ENCODE results near the gene HSBP1L1. TPM values are rescaled to one million over a fixed set of nuclear protein-coding genes. Genes with fewer than 3 reads are reported as not detected.

The HSBP1L1 gene
- total RNA-seq, 4 donors from 2014 or later = 6.6 to 21.3 (median 15.0) TPM

- Histone ChIP-seq H3K4me3 (no peak overlapping the region), H3K36me3 (no peaks in the 10 kb centered on the region), H3K27me3 (peaks cover 0 to 3% of the 10 kb centered on the region in 2 donors), H3K9me3 (no peaks in the 10 kb centered on the region), H3K4me1 (peaks cover 0 to 3% of the 10 kb centered on the region in 2 donors), H3K27ac (no peak overlapping the region)
- intact Hi-C loops (cut with DNase I; ENCODE audit: low total_unique reads) = no loop called here
- TF ChIP-seq POLR2A (IDR thresholded peaks at IDR 0.05) = no peak
- TF ChIP-seq CTCF (IDR thresholded peaks at IDR 0.05) = no peak
- DNase-seq = no peak
These were observed 1.4 kb upstream of the HSBP1L1 start for GRCh38 chr18:79962835-79963657.

- no peak for DNase-seq
- TF ChIP-seq POLR2A (IDR thresholded peaks at IDR 0.05) (no peak), CTCF (IDR thresholded peaks at IDR 0.05) (no peak)
- Histone ChIP-seq H3K36me3 (no peaks in the 10 kb centered on the region), H3K9me3 (no peaks in the 10 kb centered on the region), H3K4me1 (peaks cover 0 to 3% of the 10 kb centered on the region in 2 donors), H3K27ac (peak overlapping the region in 1 of 2 donors; percentile 84), H3K27me3 (peaks cover 0 to 3% of the 10 kb centered on the region in 2 donors), H3K4me3 (peak overlapping the region; percentile 49 to 67)
- intact Hi-C loops (cut with DNase I; ENCODE audit: low total_unique reads) = no loop called here
These were observed 649 bp upstream of the HSBP1L1 start for GRCh38 chr18:79963658-79964329.

- Histone ChIP-seq H3K27ac (peak overlapping the region; percentile 70 to 84), H3K27me3 (peaks cover 0 to 3% of the 10 kb centered on the region in 2 donors), H3K4me1 (peaks cover 0 to 3% of the 10 kb centered on the region in 2 donors), H3K9me3 (no peaks in the 10 kb centered on the region), H3K4me3 (peak overlapping the region; percentile 49 to 67), H3K36me3 (no peaks in the 10 kb centered on the region)
- intact Hi-C loops (cut with DNase I; ENCODE audit: low total_unique reads) = no loop called here
- TF ChIP-seq CTCF (IDR thresholded peaks at IDR 0.05) (no peak), POLR2A (IDR thresholded peaks at IDR 0.05) (no peak)
- peak in 1 of 2 donors; percentile 66 for DNase-seq
These were observed 868 bp downstream of the HSBP1L1 start for GRCh38 chr18:79965119-79965902.

GRCh38 chr18:79970419-79971133, 6.1 kb downstream of the HSBP1L1 start:
- no peak for DNase-seq
- Histone ChIP-seq H3K4me3 (no peak overlapping the region), H3K9me3 (no peaks in the 10 kb centered on the region), H3K4me1 (peaks cover 0 to 1% of the 10 kb centered on the region in 2 donors), H3K27ac (no peak overlapping the region), H3K36me3 (no peaks in the 10 kb centered on the region), H3K27me3 (no peaks in the 10 kb centered on the region)
- intact Hi-C loops (cut with DNase I; ENCODE audit: low total_unique reads) = no loop called here
- TF ChIP-seq CTCF (IDR thresholded peaks at IDR 0.05) = no peak
- TF ChIP-seq POLR2A (IDR thresholded peaks at IDR 0.05) = no peak
